Mesendoderm (in vitro differentiated cells): ENCODE data around the gene ZNF792.
"Not testable (repeated sequence)": the region's sequence is repeated elsewhere in the genome, so short reads cannot be mapped to it uniquely, and the experiment has no call there.

Experiments used
- DNase-seq: peaks from one replicate; pipeline ENCODE4 v3.0.0; 2013
- H2AK5ac ChIP-seq: 2 replicates; pipeline ENCODE4 v1.6.1; 2013; ENCODE audit warnings: low read length, inconsistent platforms
- H2BK120ac ChIP-seq: 2 replicates; pipeline ENCODE4 v1.6.1; 2013; ENCODE audit warnings: low read depth, mild to moderate bottlenecking, low read length, moderate library complexity, mixed read lengths
- H2BK15ac ChIP-seq: replicated peaks from 2 replicates; pipeline ENCODE4 v1.6.1; 2013; ENCODE audit warnings: low read depth, mild to moderate bottlenecking, moderate library complexity
- H2BK5ac ChIP-seq: 2 replicates; pipeline ENCODE4 v1.6.1; 2013; ENCODE audit warnings: low read length, inconsistent platforms
- H3K18ac ChIP-seq: 2 replicates; pipeline ENCODE4 v1.6.1; 2013; ENCODE audit warnings: mild to moderate bottlenecking, low read length, mixed read lengths
- H3K23ac ChIP-seq: one replicate; pipeline ENCODE4 v1.6.1; 2013; ENCODE audit warnings: low read length
- H3K27ac ChIP-seq: 2 replicates; pipeline ENCODE4 v1.5.1; 2013; ENCODE audit warnings: low read depth, mild to moderate bottlenecking, inconsistent platforms, low read length, moderate library complexity
- H3K27me3 ChIP-seq: 2 replicates; pipeline ENCODE4 v1.6.1; 2013; ENCODE audit warnings: low read length, control low read depth, mild to moderate bottlenecking, inconsistent platforms; ENCODE audit not compliant: insufficient read depth, poor library complexity
- H3K36me3 ChIP-seq: 2 replicates; pipeline ENCODE4 v1.6.1; 2013; ENCODE audit warnings: low read length, inconsistent platforms; ENCODE audit not compliant: control insufficient read depth, insufficient read depth
- H3K4ac ChIP-seq: one replicate; pipeline ENCODE4 v1.6.1; 2013; ENCODE audit warnings: low read depth, mild to moderate bottlenecking, low read length, moderate library complexity
- H3K4me1 ChIP-seq: 2 replicates; pipeline ENCODE4 v1.6.1; 2013; ENCODE audit warnings: low read depth, low read length, inconsistent platforms; ENCODE audit not compliant: control insufficient read depth
- H3K4me2 ChIP-seq: 2 replicates; pipeline ENCODE4 v1.6.1; 2013; ENCODE audit warnings: low read length
- H3K4me3 ChIP-seq: 2 replicates; pipeline ENCODE4 v1.5.1; 2013; ENCODE audit warnings: mild to moderate bottlenecking, low read length
- H3K56ac ChIP-seq: one replicate; pipeline ENCODE4 v1.6.1; 2013; ENCODE audit warnings: low read length
- H3K79me1 ChIP-seq: 2 replicates; pipeline ENCODE4 v1.6.1; 2013; ENCODE audit warnings: low read length, inconsistent platforms
- H3K79me2 ChIP-seq: 2 replicates; pipeline ENCODE4 v1.6.1; 2013; ENCODE audit warnings: mild to moderate bottlenecking, low read length; ENCODE audit not compliant: control insufficient read depth, insufficient read depth
- H3K9ac ChIP-seq: 2 replicates; pipeline ENCODE4 v1.6.1; 2013; ENCODE audit warnings: low read length, inconsistent platforms
- H4K5ac ChIP-seq: one replicate; pipeline ENCODE4 v1.6.1; 2013; ENCODE audit warnings: low read length
- H4K8ac ChIP-seq: one replicate; pipeline ENCODE4 v1.6.1; 2013; ENCODE audit warnings: low read depth, mild to moderate bottlenecking, control low read depth, low read length, moderate library complexity
- WGBS: extraction: QIAGEN DNeasy Blood & Tissue Kit; methylation state at CpG from one replicate; pipeline ENCODE4 v1.1.7; 2013; ENCODE audit warnings: low lambda C conversion rate, missing lambda C conversion rate; ENCODE audit not compliant: insufficient coverage; ENCODE audit errors: extremely low coverage; 5-methylcytosine and 5-hydroxymethylcytosine counted together

The ZNF792 gene

GRCh38 chr19:35009424-35010415 is 45.7 kb upstream of the ZNF792 start:
- Histone ChIP-seq H3K4me3 (no peak overlapping the region), H2BK15ac (no peak overlapping the region), H3K36me3 (peaks cover 15% of the 10 kb centered on the region), H2BK5ac (no peak overlapping the region), H3K9ac (no peak overlapping the region), H3K27ac (no peak overlapping the region), H4K5ac (no peak overlapping the region), H3K18ac (no peak overlapping the region), H3K4me1 (no peaks in the 10 kb centered on the region), H2BK120ac (no peak overlapping the region), H2AK5ac (no peak overlapping the region), H3K4ac (no peak overlapping the region), H3K56ac (no peak overlapping the region), H3K23ac (no peak overlapping the region), H4K8ac (no peak overlapping the region), H3K27me3 (no peaks in the 10 kb centered on the region), H3K79me2 (peaks cover 17% of the 10 kb centered on the region), H3K4me2 (no peak overlapping the region), H3K79me1 (peaks cover 17% of the 10 kb centered on the region)
- WGBS: no CpG with 5 or more reads among the region's 36 CpGs
- no peak for DNase-seq

GRCh38 chr19:35008891-35009341 is 44.9 kb upstream of the ZNF792 start:
- Histone ChIP-seq H3K9ac (no peak overlapping the region), H4K8ac (no peak overlapping the region), H3K4me2 (no peak overlapping the region), H3K4me3 (no peak overlapping the region), H3K79me2 (peaks cover 25% of the 10 kb centered on the region), H4K5ac (no peak overlapping the region), H2BK15ac (no peak overlapping the region), H2AK5ac (no peak overlapping the region), H3K4me1 (no peaks in the 10 kb centered on the region), H2BK120ac (no peak overlapping the region), H3K79me1 (peaks cover 23% of the 10 kb centered on the region), H3K56ac (no peak overlapping the region), H3K27me3 (no peaks in the 10 kb centered on the region), H3K4ac (no peak overlapping the region), H3K27ac (no peak overlapping the region), H3K23ac (no peak overlapping the region), H3K36me3 (peaks cover 9% of the 10 kb centered on the region), H2BK5ac (no peak overlapping the region), H3K18ac (no peak overlapping the region)
- WGBS: no CpG with 5 or more reads among the region's 12 CpGs
- DNase-seq: no peak

GRCh38 chr19:35007427-35007826 is 43.4 kb upstream of the ZNF792 start:
- not testable (repeated sequence) for H3K56ac ChIP-seq, H3K4me2 ChIP-seq, H3K27me3 ChIP-seq, H3K23ac ChIP-seq, H3K4ac ChIP-seq, H2BK15ac ChIP-seq, H3K4me1 ChIP-seq, H4K5ac ChIP-seq, DNase-seq, H3K36me3 ChIP-seq, H3K27ac ChIP-seq, H2BK5ac ChIP-seq, H4K8ac ChIP-seq, H3K18ac ChIP-seq, H2BK120ac ChIP-seq, H2AK5ac ChIP-seq, H3K9ac ChIP-seq, H3K4me3 ChIP-seq
- peaks cover 40% of the 10 kb centered on the region for H3K79me2 ChIP-seq
- WGBS: no CpG with 5 or more reads among the region's 8 CpGs
- H3K79me1 ChIP-seq: peaks cover 24% of the 10 kb centered on the region

- no peak overlapping the region for H4K5ac ChIP-seq
- H2AK5ac ChIP-seq: no peak overlapping the region
- peaks cover 43% of the 10 kb centered on the region for H3K79me2 ChIP-seq
- no peaks in the 10 kb centered on the region for H3K27me3 ChIP-seq
- peaks cover 3% of the 10 kb centered on the region for H3K4me1 ChIP-seq
- H3K36me3 ChIP-seq: peaks cover 5% of the 10 kb centered on the region
- H3K4me3 ChIP-seq: no peak overlapping the region
- H2BK5ac ChIP-seq: no peak overlapping the region
- no peak overlapping the region for H3K18ac ChIP-seq
- no CpG with 5 or more reads among the region's 5 CpGs for WGBS
- no peak overlapping the region for H3K56ac ChIP-seq
- H3K4ac ChIP-seq: no peak overlapping the region
- no peak overlapping the region for H3K4me2 ChIP-seq
- H3K9ac ChIP-seq: no peak overlapping the region
- H2BK120ac ChIP-seq: no peak overlapping the region
- no peak overlapping the region for H3K27ac ChIP-seq
- H2BK15ac ChIP-seq: no peak overlapping the region
- DNase-seq: no peak
- no peak overlapping the region for H4K8ac ChIP-seq
- no peak overlapping the region for H3K23ac ChIP-seq
- peaks cover 26% of the 10 kb centered on the region for H3K79me1 ChIP-seq
Observed at GRCh38 chr19:35006999-35007365, 43.0 kb upstream of the ZNF792 start.

GRCh38 chr19:35006342-35006998 is 42.4 kb upstream of the ZNF792 start:
- Histone ChIP-seq H2BK5ac (no peak overlapping the region), H4K8ac (no peak overlapping the region), H3K36me3 (peaks cover 5% of the 10 kb centered on the region), H2BK15ac (no peak overlapping the region), H3K56ac (no peak overlapping the region), H3K4ac (no peak overlapping the region), H2BK120ac (no peak overlapping the region), H3K27me3 (no peaks in the 10 kb centered on the region), H3K79me2 (peaks cover 47% of the 10 kb centered on the region), H3K79me1 (peaks cover 28% of the 10 kb centered on the region), H3K23ac (no peak overlapping the region), H3K18ac (no peak overlapping the region), H3K4me2 (no peak overlapping the region), H2AK5ac (no peak overlapping the region), H3K4me3 (no peak overlapping the region), H3K4me1 (peaks cover 6% of the 10 kb centered on the region), H3K9ac (no peak overlapping the region), H3K27ac (no peak overlapping the region), H4K5ac (no peak overlapping the region)
- no peak for DNase-seq
- WGBS: no CpG with 5 or more reads among the region's 15 CpGs
